H9 (cell line): Measurements from ENCODE around the gene DDX1. TPM values are rescaled to one million over a fixed set of nuclear protein-coding genes. Genes with fewer than 3 reads are reported as not detected.

Experiments used
- DNase-seq: peaks from one replicate; pipeline ENCODE4 v3.0.0-alpha.2; 2017
- H2AFZ ChIP-seq: one replicate; pipeline ENCODE4 v1.6.1; 2013; ENCODE audit warnings: mild to moderate bottlenecking, low read length, control low read depth, moderate library complexity
- H2AK5ac ChIP-seq: 2 replicates; pipeline ENCODE4 v1.6.1; 2013; ENCODE audit warnings: low read length, control low read depth, mixed read lengths; ENCODE audit not compliant: insufficient read length
- H2BK120ac ChIP-seq: one replicate; pipeline ENCODE4 v1.6.1; 2013; ENCODE audit warnings: low read depth, mild to moderate bottlenecking, low read length, control low read depth, inconsistent platforms; ENCODE audit not compliant: poor library complexity, severe bottlenecking
- H2BK12ac ChIP-seq: 2 replicates; pipeline ENCODE4 v1.6.1; 2013; ENCODE audit warnings: low read length, control low read depth, mixed read lengths, low read depth; ENCODE audit not compliant: insufficient read length
- H2BK15ac ChIP-seq: 2 replicates; pipeline ENCODE4 v1.6.1; 2013; ENCODE audit warnings: low read depth, low read length, control low read depth
- H2BK20ac ChIP-seq: one replicate; pipeline ENCODE4 v1.6.1; 2013; ENCODE audit warnings: low read depth, mild to moderate bottlenecking, low read length, control low read depth, inconsistent platforms; ENCODE audit not compliant: poor library complexity, severe bottlenecking
- H2BK5ac ChIP-seq: 2 replicates; pipeline ENCODE4 v1.6.1; 2013; ENCODE audit warnings: low read length, control low read depth, mixed read lengths; ENCODE audit not compliant: insufficient read length
- H3K14ac ChIP-seq: 2 replicates; pipeline ENCODE4 v1.6.1; 2013; ENCODE audit warnings: low read length, control low read depth; ENCODE audit not compliant: insufficient read depth
- H3K18ac ChIP-seq: 2 replicates; pipeline ENCODE4 v1.6.1; 2013; ENCODE audit warnings: low read depth, mild to moderate bottlenecking, mixed read lengths, low read length, control low read depth; ENCODE audit not compliant: insufficient read length
- H3K23ac ChIP-seq: 2 replicates; pipeline ENCODE4 v1.6.1; 2013; ENCODE audit warnings: low read length, control low read depth, mixed read lengths, low read depth; ENCODE audit not compliant: insufficient read length
- H3K23me2 ChIP-seq: 2 replicates; pipeline ENCODE4 v1.6.1; 2013; ENCODE audit warnings: low read depth, mild to moderate bottlenecking, mixed read lengths, low read length, control low read depth; ENCODE audit not compliant: insufficient read length, poor library complexity, severe bottlenecking
- H3K27ac ChIP-seq: 2 replicates; pipeline ENCODE4 v1.5.1; 2013; ENCODE audit warnings: low read length, control low read depth, mixed read lengths, low read depth; ENCODE audit not compliant: insufficient read length
- H3K27me3 ChIP-seq: 2 replicates; pipeline ENCODE4 v1.6.1; 2013; ENCODE audit warnings: low read length, control low read depth, inconsistent platforms; ENCODE audit not compliant: insufficient read depth
- H3K4ac ChIP-seq: 2 replicates; pipeline ENCODE4 v1.6.1; 2013; ENCODE audit warnings: low read depth, mild to moderate bottlenecking, control low read depth, inconsistent platforms, low read length, moderate library complexity
- H3K4me1 ChIP-seq: 2 replicates; pipeline ENCODE4 v1.6.1; 2013; ENCODE audit warnings: low read length, control low read depth, inconsistent platforms; ENCODE audit not compliant: insufficient read depth
- H3K4me2 ChIP-seq: 2 replicates; pipeline ENCODE4 v1.6.1; 2013; ENCODE audit warnings: low read length, control low read depth, mixed read lengths; ENCODE audit not compliant: insufficient read length, insufficient read depth
- H3K56ac ChIP-seq: 2 replicates; pipeline ENCODE4 v1.6.1; 2013; ENCODE audit warnings: low read depth, mild to moderate bottlenecking, mixed read lengths, low read length, control low read depth; ENCODE audit not compliant: insufficient read length
- H3K79me1 ChIP-seq: 2 replicates; pipeline ENCODE4 v1.6.1; 2013; ENCODE audit warnings: low read depth, mild to moderate bottlenecking, moderate library complexity, low read length, control low read depth, inconsistent platforms; ENCODE audit not compliant: insufficient read depth, poor library complexity, severe bottlenecking
- H3K79me2 ChIP-seq: 2 replicates; pipeline ENCODE4 v1.6.1; 2013; ENCODE audit warnings: low read length, control low read depth, inconsistent platforms; ENCODE audit not compliant: insufficient read depth
- H3K9ac ChIP-seq: 2 replicates; pipeline ENCODE4 v1.6.1; 2013; ENCODE audit warnings: low read length, control low read depth, mixed read lengths; ENCODE audit not compliant: insufficient read length; ENCODE audit errors: extremely low read depth
- H3K9me3 ChIP-seq: one replicate; pipeline ENCODE4 v1.6.1; 2013; ENCODE audit warnings: low read depth, low read length, inconsistent platforms; ENCODE audit not compliant: control insufficient read depth
- H3T11ph ChIP-seq: one replicate; pipeline ENCODE4 v1.6.1; 2013; ENCODE audit warnings: mild to moderate bottlenecking, low read length, control low read depth, inconsistent platforms
- H4K20me1 ChIP-seq: one replicate; pipeline ENCODE4 v1.6.1; 2013; ENCODE audit not compliant: control insufficient read depth, insufficient read length, insufficient read depth
- H4K5ac ChIP-seq: 2 replicates; pipeline ENCODE4 v1.6.1; 2013; ENCODE audit warnings: low read depth, mild to moderate bottlenecking, mixed read lengths, low read length, control low read depth; ENCODE audit not compliant: insufficient read length
- H4K8ac ChIP-seq: replicated peaks from 2 replicates; pipeline ENCODE4 v1.6.1; 2013; ENCODE audit warnings: low read length, control low read depth, mixed read lengths, low read depth; ENCODE audit not compliant: insufficient read length
- H4K91ac ChIP-seq: 2 replicates; pipeline ENCODE4 v1.6.1; 2013; ENCODE audit warnings: low read depth, mild to moderate bottlenecking, moderate library complexity, mixed read lengths, low read length, control low read depth; ENCODE audit not compliant: insufficient read length
- H3K27ac Mint-ChIP-seq, 3 experiments: 2 replicates in 2 of 3; 3 replicates in 1 of 3; pipeline ENCODE4 v1.8.0; 2020 to 2021; ENCODE audit warnings: mixed read lengths in 3 of 3, mild to moderate bottlenecking in 1 of 3, moderate library complexity in 1 of 3
- H3K27me3 Mint-ChIP-seq: 2 replicates; pipeline ENCODE4 v1.8.0; 2021; ENCODE audit warnings: low read depth, mild to moderate bottlenecking, moderate library complexity, mixed read lengths
- H3K36me3 Mint-ChIP-seq, 3 experiments: 2 replicates in 2 of 3; 3 replicates in 1 of 3; pipeline ENCODE4 v1.8.0; 2020 to 2021; ENCODE audit warnings: low read depth in 3 of 3, mixed read lengths in 3 of 3; ENCODE audit not compliant: insufficient read depth in 1 of 3
- H3K4me1 Mint-ChIP-seq, 2 experiments: 2 replicates each; pipeline ENCODE4 v1.8.0; 2020; ENCODE audit warnings: mixed read lengths in 2 of 2
- H3K4me3 Mint-ChIP-seq, 2 experiments: 2 replicates in 1 of 2; 3 replicates in 1 of 2; pipeline ENCODE4 v1.8.0; 2020 to 2021; ENCODE audit warnings: mild to moderate bottlenecking in 2 of 2, mixed read lengths in 2 of 2, moderate library complexity in 1 of 2
- H3K9me3 Mint-ChIP-seq, 2 experiments: 2 replicates in 1 of 2; 3 replicates in 1 of 2; pipeline ENCODE4 v1.8.0; 2020; ENCODE audit warnings: mild to moderate bottlenecking in 2 of 2, mixed read lengths in 2 of 2, moderate library complexity in 1 of 2
- CTCF ChIP-seq: fragments of 200-600 bp; sonication (generic); conservative IDR thresholded peaks from 3 replicates; pipeline ENCODE4 v1.8.0; 2021; ENCODE audit warnings: antibody characterized with exemption, mild to moderate bottlenecking
- WGBS: extraction: QIAGEN DNeasy Blood & Tissue Kit; methylation state at CpG from one replicate; pipeline ENCODE4 v1.1.7; 2013; ENCODE audit warnings: missing lambda C conversion rate, low lambda C conversion rate, mixed read lengths; ENCODE audit not compliant: insufficient read length; ENCODE audit errors: extremely low coverage; 5-methylcytosine and 5-hydroxymethylcytosine counted together
- total RNA-seq: library from RNA; stranded (reverse); gene quantifications from 2 replicates; pipeline ENCODE4 v1.2.1, GENCODE V29; 2021

The DDX1 gene
- total RNA-seq, 1 experiment from 2014 or later: 120 TPM

- H3K27ac Mint-ChIP-seq: no peak overlapping the region
- no peaks in the 10 kb centered on the region for H3K27me3 Mint-ChIP-seq
- Histone ChIP-seq H2BK120ac (no peak overlapping the region), H3K4ac (no peak overlapping the region), H2BK12ac (no peak overlapping the region), H3K18ac (no peak overlapping the region), H3K27me3 (no peaks in the 10 kb centered on the region), H4K8ac (no peak overlapping the region), H3K9me3 (no peaks in the 10 kb centered on the region), H4K91ac (no peak overlapping the region), H3K79me1 (no peaks in the 10 kb centered on the region), H2AFZ (no peak overlapping the region), H2BK20ac (no peak overlapping the region), H3K14ac (no peak overlapping the region), H3T11ph (no peak overlapping the region), H4K20me1 (no peaks in the 10 kb centered on the region), H3K4me1 (no peaks in the 10 kb centered on the region), H3K79me2 (peaks cover 6% of the 10 kb centered on the region; the same call in 1 of the 2 replicates), H2BK15ac (no peak overlapping the region), H3K23me2 (peaks cover 6% of the 10 kb centered on the region), H4K5ac (no peak overlapping the region), H3K56ac (no peak overlapping the region), H3K9ac (no peak overlapping the region), H3K27ac (no peak overlapping the region), H2BK5ac (no peak overlapping the region), H3K4me2 (no peak overlapping the region), H2AK5ac (no peak overlapping the region), H3K23ac (no peak overlapping the region)
- H3K9me3 Mint-ChIP-seq: no peaks in the 10 kb centered on the region
- DNase-seq: peak; percentile 52
- peaks cover 11 to 14% of the 10 kb centered on the region in 2 experiments for H3K4me1 Mint-ChIP-seq
- WGBS: no CpG with 5 or more reads among the region's 4 CpGs
- no peaks in the 10 kb centered on the region; a peak in 1 of 7 replicates for H3K36me3 Mint-ChIP-seq
- TF ChIP-seq CTCF: peak; percentile 75
- no peak overlapping the region for H3K4me3 Mint-ChIP-seq
These were observed 3.2 kb upstream of the DDX1 start for GRCh38 chr2:15588329-15588919.
